H1 (cell line): ENCODE results near the gene ARTN. TPM values are rescaled to one million over a fixed set of nuclear protein-coding genes. Genes with fewer than 3 reads are reported as not detected.

Source experiments
- CTCF ChIA-PET: fragments of 300-600 bp; sonication (Branson Sonifier 250); formaldehyde crosslinking; loops from one replicate; lab custom pipeline; 2021; ENCODE audit not compliant: partially characterized antibody; lab: Charles Lee
- POLR2A ChIA-PET: fragments of 300-600 bp; sonication (Branson Sonifier 250); formaldehyde crosslinking; loops from one replicate; lab custom pipeline; 2021; ENCODE audit warnings: inconsistent platforms; ENCODE audit not compliant: partially characterized antibody; lab: Charles Lee
- DNase-seq, 2 experiments: peaks; one replicate each; pipeline versions ENCODE4 v3.0.0 to v3.0.0-alpha.2; 2010 to 2022; ENCODE audit warnings: low spot score in 2 of 2, low read depth in 1 of 2, mixed read lengths in 1 of 2
- FAIRE-seq: peaks from 2 replicates; lab custom pipeline; 2011; peaks lifted over from hg19 to GRCh38; lab: Jason Lieb, UNC
- H2AFZ ChIP-seq: 2 replicates; pipeline ENCODE4 v1.8.1; 2012; ENCODE audit warnings: low read length, inconsistent platforms
- H2AK5ac ChIP-seq: 2 replicates; pipeline ENCODE4 v1.6.1; 2013; ENCODE audit warnings: low read depth, low read length
- H2BK120ac ChIP-seq: replicated peaks from 2 replicates; pipeline ENCODE3; 2013; ENCODE audit warnings: low read depth, low read length, inconsistent platforms
- H2BK12ac ChIP-seq: 2 replicates; pipeline ENCODE4 v1.6.1; 2013; ENCODE audit warnings: low read depth, low read length
- H2BK15ac ChIP-seq: 2 replicates; pipeline ENCODE4 v1.6.1; 2013; ENCODE audit warnings: low read length
- H2BK20ac ChIP-seq: 2 replicates; pipeline ENCODE4 v1.6.1; 2013; ENCODE audit warnings: low read length
- H2BK5ac ChIP-seq: 2 replicates; pipeline ENCODE4 v1.6.1; 2013; ENCODE audit warnings: low read depth, low read length
- H3K14ac ChIP-seq: 2 replicates; pipeline ENCODE4 v1.6.1; 2013; ENCODE audit warnings: inconsistent platforms; ENCODE audit not compliant: insufficient read length
- H3K18ac ChIP-seq: 2 replicates; pipeline ENCODE4 v1.6.1; 2013; ENCODE audit warnings: low read length; ENCODE audit errors: extremely low read depth
- H3K23ac ChIP-seq: 2 replicates; pipeline ENCODE4 v1.6.1; 2013; ENCODE audit warnings: inconsistent platforms; ENCODE audit not compliant: insufficient read length
- H3K23me2 ChIP-seq: 2 replicates; pipeline ENCODE4 v1.6.1; 2013; ENCODE audit warnings: low read depth, low read length
- H3K27ac ChIP-seq: 2 replicates; pipeline ENCODE4 v1.6.1; 2011; ENCODE audit warnings: low read depth, low read length, inconsistent platforms
- H3K27me3 ChIP-seq, 4 experiments: replicated peaks in 1 of 4; 1 replicate in 1 of 4; 2 replicates in 3 of 4; pipeline versions ENCODE4 v1.6.1 to v1.8.1; 2011 to 2013; ENCODE audit warnings: low read length in 3 of 4, mild to moderate bottlenecking in 3 of 4, inconsistent platforms in 2 of 4, mixed read lengths in 2 of 4, moderate library complexity in 1 of 4; ENCODE audit not compliant: control insufficient read depth in 3 of 4, insufficient read depth in 3 of 4; ENCODE audit errors: extremely low read depth in 1 of 4
- H3K36me3 ChIP-seq, 4 experiments: 2 replicates each; pipeline versions ENCODE4 v1.6.1 to v1.8.1; 2011 to 2013; ENCODE audit warnings: mild to moderate bottlenecking in 4 of 4, low read length in 3 of 4, moderate library complexity in 2 of 4, control low read depth in 1 of 4, inconsistent platforms in 1 of 4; ENCODE audit not compliant: insufficient read depth in 4 of 4, control insufficient read depth in 2 of 4
- H3K4ac ChIP-seq: replicated peaks from 2 replicates; pipeline ENCODE3; 2013; ENCODE audit warnings: low read length, low read depth, mixed read lengths, inconsistent platforms; ENCODE audit not compliant: insufficient read length
- H3K4me1 ChIP-seq, 4 experiments: replicated peaks in 1 of 4; 1 replicate in 1 of 4; 2 replicates in 3 of 4; pipeline versions ENCODE4 v1.6.1 to v1.8.1; 2011 to 2013; ENCODE audit warnings: low read length in 3 of 4, inconsistent platforms in 2 of 4, mixed read lengths in 1 of 4; ENCODE audit not compliant: insufficient read depth in 4 of 4, control insufficient read depth in 3 of 4
- H3K4me2 ChIP-seq, 2 experiments: 2 replicates each; pipeline versions ENCODE4 v1.6.1 to v1.8.1; 2011 to 2013; ENCODE audit warnings: low read depth in 2 of 2, low read length in 2 of 2, control low read depth in 1 of 2, inconsistent platforms in 1 of 2, mild to moderate bottlenecking in 1 of 2; ENCODE audit not compliant: insufficient read depth in 1 of 2
- H3K4me3 ChIP-seq, 4 experiments: fragments of 200-600, 300-600 bp in 1 of 4; sonication (generic), shearing (Covaris generic), sonication (Bioruptor Twin) in 1 of 4; 2 replicates each; pipeline versions ENCODE4 v1.5.1 to v1.8.1; 2011 to 2016; ENCODE audit warnings: low read length in 4 of 4, low read depth in 3 of 4, control low read depth in 2 of 4, inconsistent platforms in 2 of 4, mild to moderate bottlenecking in 2 of 4, mixed read lengths in 1 of 4, moderate library complexity in 1 of 4; ENCODE audit not compliant: insufficient read depth in 2 of 4; ENCODE audit errors: extremely low read depth in 1 of 4
- H3K56ac ChIP-seq: replicated peaks from 2 replicates; pipeline ENCODE3; 2013; ENCODE audit warnings: low read depth, mild to moderate bottlenecking, mixed read lengths, low read length, inconsistent platforms; ENCODE audit not compliant: insufficient read length
- H3K79me1 ChIP-seq: 2 replicates; pipeline ENCODE4 v1.6.1; 2013; ENCODE audit warnings: low read depth, low read length, control low read depth
- H3K79me2 ChIP-seq, 2 experiments: 2 replicates each; pipeline versions ENCODE4 v1.6.1 to v1.8.1; 2012 to 2013; ENCODE audit warnings: low read length in 2 of 2, mild to moderate bottlenecking in 2 of 2, inconsistent platforms in 1 of 2; ENCODE audit not compliant: insufficient read depth in 2 of 2, control insufficient read depth in 1 of 2
- H3K9ac ChIP-seq, 4 experiments: replicated peaks in 1 of 4; 1 replicate in 1 of 4; 2 replicates in 3 of 4; pipeline versions ENCODE4 v1.6.1 to v1.8.1; 2011 to 2013; ENCODE audit warnings: low read depth in 3 of 4, low read length in 3 of 4, control low read depth in 2 of 4, mild to moderate bottlenecking in 2 of 4, moderate library complexity in 2 of 4, inconsistent platforms in 1 of 4; ENCODE audit errors: extremely low read depth in 1 of 4
- H3K9me3 ChIP-seq, 2 experiments: 2 replicates each; pipeline versions ENCODE4 v1.6.1 to v1.8.1; 2012 to 2013; ENCODE audit warnings: mild to moderate bottlenecking in 2 of 2, moderate library complexity in 2 of 2, control low read depth in 1 of 2, inconsistent platforms in 1 of 2, low read depth in 1 of 2, low read length in 1 of 2, mixed read lengths in 1 of 2; ENCODE audit not compliant: insufficient read depth in 2 of 2
- H4K20me1 ChIP-seq, 2 experiments: replicated peaks in 1 of 2; 2 replicates each; pipeline versions ENCODE3 to v1.8.1; 2011 to 2013; ENCODE audit warnings: inconsistent platforms in 2 of 2, low read length in 2 of 2, mild to moderate bottlenecking in 1 of 2; ENCODE audit not compliant: insufficient read depth in 2 of 2, control insufficient read depth in 1 of 2
- H4K5ac ChIP-seq: 2 replicates; pipeline ENCODE4 v1.6.1; 2013; ENCODE audit warnings: low read length, low read depth, mixed read lengths, inconsistent platforms; ENCODE audit not compliant: insufficient read length
- H4K8ac ChIP-seq: 2 replicates; pipeline ENCODE4 v1.8.0; 2013; ENCODE audit warnings: mild to moderate bottlenecking, moderate library complexity, low read length, inconsistent platforms; ENCODE audit not compliant: insufficient read depth; ENCODE audit errors: extremely low read depth
- H4K91ac ChIP-seq: replicated peaks from 2 replicates; pipeline ENCODE3; 2013; ENCODE audit warnings: low read length, mixed read lengths, inconsistent platforms; ENCODE audit not compliant: insufficient read length
- ATF3 ChIP-seq: IDR thresholded peaks from 2 replicates; pipeline ENCODE4 v1.6.1; 2011; ENCODE audit warnings: low read depth, mild to moderate bottlenecking, low read length; ENCODE audit not compliant: insufficient read depth
- CBX5 ChIP-seq: fragments of 300-800, 300-1000 bp; sonication (generic); IDR thresholded peaks from 2 replicates; pipeline ENCODE4 v1.7.1; 2016; ENCODE audit warnings: antibody characterized with exemption, low read length, low read depth
- EP300 ChIP-seq, 2 experiments: IDR thresholded peaks; 1 replicate in 1 of 2; 2 replicates in 1 of 2; pipeline ENCODE4 v1.6.1; 2011 to 2012; ENCODE audit warnings: low read depth in 2 of 2, low read length in 2 of 2, mild to moderate bottlenecking in 2 of 2, borderline replicate concordance in 1 of 2, inconsistent platforms in 1 of 2, moderate library complexity in 1 of 2
- KDM1A ChIP-seq: fragments of 200-600, 300-600 bp; sonication (generic); IDR thresholded peaks from 2 replicates; pipeline ENCODE4 v1.7.1; 2016; ENCODE audit warnings: mild to moderate bottlenecking, low read length, borderline replicate concordance
- KDM5A ChIP-seq: fragments of 200-600 bp; IDR thresholded peaks from 2 replicates; pipeline ENCODE4 v1.7.1; 2012; ENCODE audit warnings: mild to moderate bottlenecking, low read length, inconsistent platforms, mixed read lengths
- RFX5 ChIP-seq: IDR thresholded peaks from 2 replicates; pipeline ENCODE4 v1.6.1; 2011; ENCODE audit warnings: low read depth, low read length, improper control_type of control experiment, borderline replicate concordance
- WGBS, 2 experiments: shearing (Covaris generic) in 1 of 2; methylation state at CpG; one replicate each; pipeline versions ENCODE4 v1.1.6 to v1.1.7; 2013 to 2015; ENCODE audit warnings: low lambda C conversion rate in 2 of 2, mixed read lengths in 2 of 2, inconsistent platforms in 1 of 2, low coverage in 1 of 2, missing lambda C conversion rate in 1 of 2; ENCODE audit not compliant: insufficient replicate concordance in 2 of 2, insufficient coverage in 1 of 2, insufficient read length in 1 of 2; ENCODE audit errors: extremely low coverage in 1 of 2, missing lambda C conversion rate in 1 of 2; 5-methylcytosine and 5-hydroxymethylcytosine counted together
- polyA plus RNA-seq, 7 experiments: library from polyadenylated mRNA; depleted of rRNA in 3 of 7; stranded (reverse) in 5 of 7; unstranded in 2 of 7; fragments of >200 nt in 5 of 7; fragments of 200-250 nt in 2 of 7; gene quantifications; 1 replicate in 5 of 7; 2 replicates in 1 of 7; 4 replicates in 1 of 7; pipeline versions ENCODE4 v1.2.1 to v1.2.3, GENCODE V29; 2011 to 2013; ENCODE audit warnings: missing spikeins in 2 of 7, mixed read lengths in 2 of 7
- total RNA-seq: library from RNA; stranded (reverse); fragmentation: NEBNext Ultra II Directional; extraction: Animal tissue kit (Norgen Biotek cat#: 25700); gene quantifications from 2 replicates; pipeline ENCODE4 v1.2.1, GENCODE V29; 2021

ARTN gene
- total and polyA plus RNA-seq, 2 of the 8 experiments (the other 6 are each of a cell fraction or from before 2014, with no cell fraction given): 13.5 to 22.7 TPM

GRCh38 chr1:43982808-43983207, 49.2 kb downstream of the ARTN start:
- 92 to 100% methylated on average over 5 to 15 of the region's 15 CpGs for WGBS, 2 experiments
- FAIRE-seq (no peak), DNase-seq (no peak)
- no peak overlapping the region for H3K27ac ChIP-seq
- H2BK120ac ChIP-seq: no peak overlapping the region
- peaks cover 20% of the 10 kb centered on the region for H3K79me1 ChIP-seq
- no peak overlapping the region for H3K23ac ChIP-seq
- POLR2A ChIA-PET: interaction anchor here (1.5 to 1.9 kb wide), 3 partner anchors 9 to 39 kb away, joined by 3 to 4 read pairs (median 3); partner anchors contain the start of gene CCDC24
- H3K9me3 ChIP-seq: no peaks in the 10 kb centered on the region
- no peak overlapping the region for H3K56ac ChIP-seq
- no peak overlapping the region for H4K91ac ChIP-seq
- H4K8ac ChIP-seq: no peak overlapping the region
- peaks cover 16% of the 10 kb centered on the region for H3K23me2 ChIP-seq
- no peak overlapping the region for H4K5ac ChIP-seq
- peaks cover 0 to 11% of the 10 kb centered on the region in 2 experiments; a peak in 2 of 4 replicates for H3K79me2 ChIP-seq
- H3K4me1 ChIP-seq: peaks cover 4 to 13% (median 11%) of the 10 kb centered on the region in 4 experiments
- H2BK15ac ChIP-seq: no peak overlapping the region
- H3K18ac ChIP-seq: no peak overlapping the region
- no peak overlapping the region for H2AFZ ChIP-seq
- H3K4ac ChIP-seq: no peak overlapping the region
- H3K14ac ChIP-seq: no peak overlapping the region
- 0 out of 2 replicates have a peak overlapping the region, but pooled peaks have one; percentile 35 for H2BK5ac ChIP-seq
- H3K27me3 ChIP-seq: no peaks in the 10 kb centered on the region
- no peak overlapping the region for H3K9ac ChIP-seq
- no peak overlapping the region for H3K4me2 ChIP-seq
- peaks cover 0 to 22% (median 9%) of the 10 kb centered on the region in 4 experiments; a peak in 4 of 8 replicates for H3K36me3 ChIP-seq
- H2AK5ac ChIP-seq: no peak overlapping the region; the same call in 1 of the 2 replicates
- CTCF ChIA-PET: interaction anchor here (0.9 to 2.1 kb wide), 2 partner anchors 53 to 65 kb away, joined by 3 to 6 read pairs; no protein-coding TSS in a partner anchor
- H3K4me3 ChIP-seq: no peak overlapping the region
- peaks cover 0 to 24% of the 10 kb centered on the region in 2 experiments for H4K20me1 ChIP-seq
- no peak overlapping the region for H2BK20ac ChIP-seq
- H2BK12ac ChIP-seq: no peak overlapping the region
- TF ChIP-seq EP300 (IDR thresholded peaks at IDR 0.05; ENCODE audit: borderline replicate concordance in 1 of 2, low read depth in 2 of 2, low read length in 2 of 2) (no peak), KDM5A (no peak), RFX5 (no peak), ATF3 (no peak), KDM1A (no peak), CBX5 (no peak)
